B cell (primary cell): Measurements from ENCODE around the gene REG1A. TPM values are rescaled to one million over a fixed set of nuclear protein-coding genes. Genes with fewer than 3 reads are reported as not detected.

Source experiments
- ATAC-seq: fragments of 200-7000 bp; cut with Tn5 transposase; one replicate; pipeline ENCODE4 v1.10.0; 2021; ENCODE audit warnings: low read depth, mild to moderate bottlenecking, moderate number of reproducible peaks, moderate library complexity
- CTCF ChIA-PET: fragments of 350-600 bp; sonication (Branson Sonifier 250); formaldehyde crosslinking; loops from one replicate; lab custom pipeline; 2021; ENCODE audit warnings: antibody characterized with exemption, inconsistent platforms; lab: Charles Lee
- POLR2A ChIA-PET: fragments of 350-600 bp; sonication (Branson Sonifier 250); formaldehyde crosslinking; loops from one replicate; lab custom pipeline; 2021; ENCODE audit warnings: antibody characterized with exemption; lab: Charles Lee
- DNase-seq: peaks from one replicate; pipeline ENCODE4 v3.0.0; 2013
- H2AFZ ChIP-seq: 2 replicates; pipeline ENCODE4 v1.6.1; 2012; ENCODE audit warnings: mild to moderate bottlenecking, low read depth, low read length; ENCODE audit not compliant: insufficient read depth, poor library complexity, severe bottlenecking
- H3K27ac ChIP-seq, 2 donors: 1 replicate in 1 of 2; 2 replicates in 1 of 2; pipeline ENCODE4 v1.5.1; 2012 to 2013; ENCODE audit warnings: low read length in 2 of 2, mild to moderate bottlenecking in 2 of 2, moderate library complexity in 1 of 2
- H3K27me3 ChIP-seq, 4 experiments: fragments of 200-600 bp in 1 of 4; sonication (generic) in 1 of 4; replicated peaks in 1 of 4; 1 replicate in 2 of 4; 2 replicates in 2 of 4; pipeline versions ENCODE4 v1.6.1 to v1.7.0; 2013 to 2016; ENCODE audit warnings: low read length in 3 of 4, mild to moderate bottlenecking in 2 of 4, mixed read lengths in 1 of 4, moderate library complexity in 1 of 4; ENCODE audit not compliant: insufficient read depth in 4 of 4, control insufficient read depth in 3 of 4; ENCODE audit errors: control extremely low read depth in 1 of 4
- H3K36me3 ChIP-seq, 2 experiments: replicated peaks in 1 of 2; 1 replicate in 1 of 2; 2 replicates in 1 of 2; pipeline versions ENCODE4 v1.6.1 to v1.7.1; 2013; ENCODE audit warnings: low read length in 1 of 2; ENCODE audit not compliant: insufficient read depth in 2 of 2, control insufficient read depth in 1 of 2; ENCODE audit errors: control extremely low read depth in 1 of 2, extremely low read depth in 1 of 2
- H3K4me1 ChIP-seq, 2 donors: fragments of 200-600 bp in 1 of 2; sonication (generic) in 1 of 2; 1 replicate in 1 of 2; 2 replicates in 1 of 2; pipeline versions ENCODE4 v1.5.1 to v1.6.1; 2013 to 2017; ENCODE audit warnings: low read length in 2 of 2; ENCODE audit not compliant: control insufficient read depth in 2 of 2, insufficient read depth in 2 of 2
- H3K4me2 ChIP-seq: replicated peaks from 2 replicates; pipeline ENCODE3; 2012; ENCODE audit warnings: mild to moderate bottlenecking, low read depth, low read length; ENCODE audit not compliant: poor library complexity, severe bottlenecking
- H3K4me3 ChIP-seq, 5 experiments: fragments of 200-600 bp in 1 of 5; sonication (generic) in 1 of 5; 1 replicate in 3 of 5; 2 replicates in 2 of 5; pipeline versions ENCODE4 v1.5.1 to v1.7.0; 2011 to 2016; ENCODE audit warnings: low read length in 4 of 5, mild to moderate bottlenecking in 4 of 5, low read depth in 2 of 5, control low read depth in 1 of 5, moderate library complexity in 1 of 5; ENCODE audit not compliant: insufficient read depth in 1 of 5; ENCODE audit errors: control extremely low read depth in 1 of 5, extremely low read depth in 1 of 5
- H3K79me2 ChIP-seq: fragments of 200-600 bp; sonication (generic); one replicate; pipeline ENCODE4 v1.6.0; 2016; ENCODE audit warnings: low read length; ENCODE audit not compliant: control insufficient read depth, insufficient read depth
- H3K9ac ChIP-seq: fragments of 200-600 bp; sonication (generic); 2 replicates; pipeline ENCODE4 v1.6.1; 2017; ENCODE audit warnings: mild to moderate bottlenecking, low read length, moderate library complexity
- H3K9me3 ChIP-seq, 3 donors: one replicate each; pipeline versions ENCODE4 v1.6.1 to v1.7.1; 2013; ENCODE audit warnings: low read length in 2 of 3; ENCODE audit not compliant: control insufficient read depth in 2 of 3, insufficient read depth in 1 of 3; ENCODE audit errors: control extremely low read depth in 1 of 3
- H4K20me1 ChIP-seq: 2 replicates; pipeline ENCODE4 v1.6.0; 2012; ENCODE audit warnings: mild to moderate bottlenecking, low read length; ENCODE audit not compliant: insufficient read depth, control insufficient read depth, poor library complexity, severe bottlenecking
- H3K27ac Mint-ChIP-seq: one replicate; pipeline ENCODE4 v1.8.0; 2021; ENCODE audit warnings: mixed read lengths
- H3K27me3 Mint-ChIP-seq: one replicate; pipeline ENCODE4 v1.8.0; 2021; ENCODE audit warnings: mixed read lengths
- H3K4me1 Mint-ChIP-seq: one replicate; pipeline ENCODE4 v1.8.0; 2021; ENCODE audit warnings: mixed read lengths
- H3K4me3 Mint-ChIP-seq: one replicate; pipeline ENCODE4 v1.8.0; 2021; ENCODE audit warnings: mixed read lengths
- H3K9me3 Mint-ChIP-seq: one replicate; pipeline ENCODE4 v1.8.0; 2022; ENCODE audit warnings: mixed read lengths; ENCODE audit not compliant: insufficient read depth
- EZH2 ChIP-seq: IDR thresholded peaks from 2 replicates; pipeline ENCODE4 v1.6.1; 2012; ENCODE audit warnings: borderline replicate concordance, low read depth, mild to moderate bottlenecking, moderate library complexity, low read length; ENCODE audit not compliant: insufficient read depth, poor library complexity, severe bottlenecking
- WGBS: methylation state at CpG from one replicate; pipeline ENCODE4 v1.1.5; 2013; ENCODE audit warnings: missing lambda C conversion rate; ENCODE audit not compliant: insufficient coverage; 5-methylcytosine and 5-hydroxymethylcytosine counted together
- intact Hi-C: fragments of 100-400 bp; cut with micrococcal nuclease; formaldehyde crosslinking; loops from one replicate; pipeline ENCODE4 v1.10.0; 2022
- polyA plus RNA-seq: library from polyadenylated mRNA; depleted of rRNA; stranded (reverse); fragments of >200 nt; gene quantifications from 2 replicates; pipeline ENCODE4 v1.2.3, GENCODE V29; 2012
- total RNA-seq, 2 donors: library from RNA; stranded (reverse); fragments of 120-200 nt in 1 of 2; gene quantifications; 1 replicate in 1 of 2; 2 replicates in 1 of 2; pipeline versions ENCODE4 v1.2.3 to v1.2.4, GENCODE V29; 2013 to 2022
- TF ChIP-seq, protein P1 (sequence below): fragments of 200-600 bp; IDR thresholded peaks from one replicate; pipeline ENCODE4 v1.8.0; 2022; ENCODE audit warnings: antibody characterized with exemption, mild to moderate bottlenecking

Gene REG1A
- total and polyA plus RNA-seq, 2 donors (not counting 1 experiment from before 2014, with no cell fraction given): not detected

DNA sequence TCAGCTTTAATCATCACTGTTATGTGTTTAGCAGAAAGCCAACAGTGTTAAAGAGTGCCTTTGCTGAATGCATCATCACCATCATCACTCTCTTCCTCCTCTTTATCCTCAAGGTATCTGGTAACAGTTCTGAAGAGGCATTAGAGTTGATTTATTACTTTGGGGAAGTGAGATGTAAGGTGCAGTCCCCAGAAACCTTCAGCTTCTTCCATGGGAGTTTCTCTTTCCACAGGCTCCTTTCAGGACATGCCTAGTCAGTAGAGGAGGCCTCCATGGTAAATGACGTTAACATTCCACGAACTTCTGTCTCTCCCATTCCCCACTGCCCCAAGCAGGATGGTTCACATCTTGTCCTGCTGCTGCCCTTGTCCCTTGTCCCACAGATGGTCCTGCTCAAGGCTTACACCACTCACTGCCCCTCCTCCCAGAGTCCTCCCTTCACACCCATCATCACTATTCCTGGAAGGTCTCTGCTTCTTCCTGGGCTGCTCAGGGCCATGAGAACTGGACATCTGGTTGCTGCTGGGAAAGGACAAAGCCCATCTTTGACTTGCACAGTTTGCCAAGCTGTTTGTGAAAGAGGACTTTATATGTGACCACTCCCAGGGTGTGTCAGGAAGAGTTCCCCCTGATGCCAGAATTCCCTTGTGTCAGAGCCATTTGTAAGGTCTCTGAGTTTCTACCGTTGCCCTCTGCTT is 5.3 kb upstream of the REG1A start:
- TF ChIP-seq, protein P1, sequence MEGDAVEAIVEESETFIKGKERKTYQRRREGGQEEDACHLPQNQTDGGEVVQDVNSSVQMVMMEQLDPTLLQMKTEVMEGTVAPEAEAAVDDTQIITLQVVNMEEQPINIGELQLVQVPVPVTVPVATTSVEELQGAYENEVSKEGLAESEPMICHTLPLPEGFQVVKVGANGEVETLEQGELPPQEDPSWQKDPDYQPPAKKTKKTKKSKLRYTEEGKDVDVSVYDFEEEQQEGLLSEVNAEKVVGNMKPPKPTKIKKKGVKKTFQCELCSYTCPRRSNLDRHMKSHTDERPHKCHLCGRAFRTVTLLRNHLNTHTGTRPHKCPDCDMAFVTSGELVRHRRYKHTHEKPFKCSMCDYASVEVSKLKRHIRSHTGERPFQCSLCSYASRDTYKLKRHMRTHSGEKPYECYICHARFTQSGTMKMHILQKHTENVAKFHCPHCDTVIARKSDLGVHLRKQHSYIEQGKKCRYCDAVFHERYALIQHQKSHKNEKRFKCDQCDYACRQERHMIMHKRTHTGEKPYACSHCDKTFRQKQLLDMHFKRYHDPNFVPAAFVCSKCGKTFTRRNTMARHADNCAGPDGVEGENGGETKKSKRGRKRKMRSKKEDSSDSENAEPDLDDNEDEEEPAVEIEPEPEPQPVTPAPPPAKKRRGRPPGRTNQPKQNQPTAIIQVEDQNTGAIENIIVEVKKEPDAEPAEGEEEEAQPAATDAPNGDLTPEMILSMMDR: no peak
- no peak for TF ChIP-seq EZH2
- POLR2A ChIA-PET: no interaction called here
- H3K9me3 ChIP-seq: no peaks in the 10 kb centered on the region
- CTCF ChIA-PET: no interaction called here
- intact Hi-C loops: no loop called here
- H4K20me1 ChIP-seq: no peaks in the 10 kb centered on the region
- Mint-ChIP-seq H3K9me3 (no peaks in the 10 kb centered on the region), H3K4me1 (peaks cover 2% of the 10 kb centered on the region), H3K27ac (no peak overlapping the region), H3K27me3 (no peaks in the 10 kb centered on the region), H3K4me3 (no peak overlapping the region)
- no peak for ATAC-seq
- H3K36me3 ChIP-seq: no peaks in the 10 kb centered on the region
- WGBS: 90% methylated on average over 2 of the region's 3 CpGs
- H3K4me2 ChIP-seq: no peak overlapping the region
- no peak overlapping the region for H3K27ac ChIP-seq
- no peaks in the 10 kb centered on the region for H3K4me1 ChIP-seq
- H3K9ac ChIP-seq: no peak overlapping the region
- no peak overlapping the region for H2AFZ ChIP-seq
- H3K27me3 ChIP-seq: no peaks in the 10 kb centered on the region
- DNase-seq: no peak
- no peak overlapping the region for H3K4me3 ChIP-seq
- no peaks in the 10 kb centered on the region for H3K79me2 ChIP-seq

DNA sequence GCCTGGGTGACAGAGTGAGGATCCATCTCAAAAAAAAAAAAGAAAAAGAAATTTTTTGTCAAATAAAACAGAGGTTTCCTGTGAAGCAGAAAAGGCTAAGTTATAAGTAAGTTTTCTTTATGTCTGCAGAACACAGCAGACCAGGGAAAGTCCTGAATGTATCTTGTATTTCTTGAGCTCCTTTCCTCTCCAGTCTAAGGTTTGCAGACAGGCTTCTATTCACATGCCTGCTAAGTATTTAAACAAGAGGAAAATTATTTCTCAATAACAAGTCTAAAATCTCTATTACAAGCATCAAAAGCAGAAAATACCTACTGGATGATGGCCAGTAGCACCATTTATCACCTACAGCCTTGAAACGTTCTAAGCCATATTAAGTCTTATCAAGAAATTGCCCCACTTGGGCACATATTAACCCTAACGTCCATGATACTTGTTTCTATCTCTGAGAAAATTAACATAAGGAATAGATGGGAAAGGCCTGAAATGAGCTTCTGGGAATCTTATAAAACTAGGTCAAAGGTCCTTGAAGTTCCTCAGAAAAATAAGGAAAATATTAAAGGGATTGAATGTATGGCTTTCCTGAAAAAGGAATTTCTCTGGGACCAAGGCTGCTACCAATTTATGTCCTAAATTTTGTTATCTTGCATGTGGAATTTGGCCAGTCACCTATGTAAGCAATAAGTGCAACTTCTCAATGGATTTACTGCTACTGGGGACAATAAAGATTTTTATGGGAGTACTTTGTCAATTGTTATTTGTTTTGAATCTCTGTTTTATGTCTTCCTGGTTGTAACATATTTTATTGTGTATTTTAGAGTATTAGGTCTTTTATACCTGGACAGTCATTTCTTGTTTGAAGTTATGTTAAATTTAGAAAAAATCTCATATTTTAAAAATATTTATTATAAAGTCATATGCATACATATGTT is 3.0 kb upstream of the REG1A start:
- no peak for TF ChIP-seq EZH2
- TF ChIP-seq, protein P1: no peak
- H2AFZ ChIP-seq: no peak overlapping the region
- Mint-ChIP-seq H3K27me3 (no peaks in the 10 kb centered on the region), H3K27ac (no peak overlapping the region), H3K4me1 (peaks cover 2% of the 10 kb centered on the region), H3K4me3 (no peak overlapping the region), H3K9me3 (no peaks in the 10 kb centered on the region)
- no peak overlapping the region for H3K9ac ChIP-seq
- H4K20me1 ChIP-seq: no peaks in the 10 kb centered on the region
- no peaks in the 10 kb centered on the region for H3K79me2 ChIP-seq
- no peaks in the 10 kb centered on the region for H3K27me3 ChIP-seq
- no peak overlapping the region for H3K4me3 ChIP-seq
- ChIA-PET POLR2A (no interaction called here), CTCF (no interaction called here)
- H3K27ac ChIP-seq: no peak overlapping the region
- DNase-seq (no peak), ATAC-seq (no peak)
- no CpG with 5 or more reads among the region's 2 CpGs for WGBS
- no peaks in the 10 kb centered on the region for H3K36me3 ChIP-seq
- no peaks in the 10 kb centered on the region for H3K4me1 ChIP-seq
- no peaks in the 10 kb centered on the region for H3K9me3 ChIP-seq
- H3K4me2 ChIP-seq: no peak overlapping the region
- intact Hi-C loops: no loop called here
